ENCODE data around the gene PAQR8.

The PAQR8 gene

GRCh38 chr6:52361945-52362442, at the start of gene PAQR8:
Gene PAQR8 (plus strand): TSS chr6:52362151. CDS start chr6:52403214, 41,063 bp downstream.
- DNase-seq (ENCODE audit: extremely low read depth, insufficient read length), result peak; percentile 90
- no peak for TF ChIP-seq CTCF (IDR thresholded peaks at IDR 0.05; ENCODE audit: insufficient read depth, low read length, poor library complexity, severe bottlenecking)

GRCh38 chr6:52312461-52312860, 49.5 kb upstream of the PAQR8 start:
- H3K36me3 ChIP-seq (ENCODE audit: control insufficient read depth, insufficient read depth, low read length), result no peaks in the 10 kb centered on the region
- no peak overlapping the region for H3K4me3 ChIP-seq (replicated peaks; ENCODE audit: low read depth, low read length)
- no peak for DNase-seq (ENCODE audit: extremely low read depth, insufficient read length)
- H3K27me3 ChIP-seq (replicated peaks; ENCODE audit: control insufficient read depth, insufficient read depth, low read length), result no peaks in the 10 kb centered on the region
- no peak for TF ChIP-seq CTCF (IDR thresholded peaks at IDR 0.05; ENCODE audit: insufficient read depth, low read length, poor library complexity, severe bottlenecking)

More at GRCh38 chr6:52361945-52362442, at the start of gene PAQR8:
- Histone ChIP-seq H3K36me3 (ENCODE audit: control insufficient read depth, insufficient read depth, low read length) (no peaks in the 10 kb centered on the region; the same call in 1 of the 2 replicates), H3K4me3 (replicated peaks; ENCODE audit: low read depth, low read length) (peak within 1 kb of the TSS; percentile 78), H3K27me3 (replicated peaks; ENCODE audit: control insufficient read depth, insufficient read depth, low read length) (no peaks in the 10 kb centered on the region)

GRCh38 chr6:52314752-52315151, 47.2 kb upstream of the PAQR8 start:
- TF ChIP-seq CTCF (IDR thresholded peaks at IDR 0.05; ENCODE audit: insufficient read depth, low read length, poor library complexity, severe bottlenecking), result no peak
- H3K36me3 ChIP-seq (ENCODE audit: control insufficient read depth, insufficient read depth, low read length), result no peaks in the 10 kb centered on the region
- no peaks in the 10 kb centered on the region for H3K27me3 ChIP-seq (replicated peaks; ENCODE audit: control insufficient read depth, insufficient read depth, low read length)
- no peak for DNase-seq (ENCODE audit: extremely low read depth, insufficient read length)
- no peak overlapping the region for H3K4me3 ChIP-seq (replicated peaks; ENCODE audit: low read depth, low read length)

GRCh38 chr6:52317211-52317610, 44.7 kb upstream of the PAQR8 start:
- TF ChIP-seq CTCF (IDR thresholded peaks at IDR 0.05; ENCODE audit: insufficient read depth, low read length, poor library complexity, severe bottlenecking), result no peak
- Histone ChIP-seq H3K4me3 (replicated peaks; ENCODE audit: low read depth, low read length) (no peak overlapping the region), H3K36me3 (ENCODE audit: control insufficient read depth, insufficient read depth, low read length) (no peaks in the 10 kb centered on the region), H3K27me3 (replicated peaks; ENCODE audit: control insufficient read depth, insufficient read depth, low read length) (no peaks in the 10 kb centered on the region)
- DNase-seq (ENCODE audit: extremely low read depth, insufficient read length), result no peak

GRCh38 chr6:52317841-52318581, 43.9 kb upstream of the PAQR8 start:
- Histone ChIP-seq H3K4me3 (replicated peaks; ENCODE audit: low read depth, low read length) (no peak overlapping the region), H3K36me3 (ENCODE audit: control insufficient read depth, insufficient read depth, low read length) (no peaks in the 10 kb centered on the region), H3K27me3 (replicated peaks; ENCODE audit: control insufficient read depth, insufficient read depth, low read length) (no peaks in the 10 kb centered on the region)
- TF ChIP-seq CTCF (IDR thresholded peaks at IDR 0.05; ENCODE audit: insufficient read depth, low read length, poor library complexity, severe bottlenecking), result no peak
- peak; percentile 49 for DNase-seq (ENCODE audit: extremely low read depth, insufficient read length)

Data from GM06990 (cell line).